Lung microvascular endothelial cell (primary cell): ENCODE results near the gene CRYBG1. TPM values are rescaled to one million over a fixed set of nuclear protein-coding genes. Genes with fewer than 3 reads are reported as not detected.
"Not testable (repeated sequence)": the region's sequence is repeated elsewhere in the genome, so short reads cannot be mapped to it uniquely, and the experiment has no call there.

Experiments
- DNase-seq, 2 donors: peaks; one replicate each; pipeline versions ENCODE4 v3.0.0 to v3.0.0-alpha.2; 2010; ENCODE audit warnings: low read depth in 2 of 2
- total RNA-seq: library from RNA; depleted of rRNA; stranded (reverse); fragments of >200 nt; gene quantifications from 2 replicates; pipeline ENCODE4 v1.2.1, GENCODE V29; 2014

The CRYBG1 gene
- total RNA-seq, 1 donor from 2014 or later: 5.0 TPM

DNA sequence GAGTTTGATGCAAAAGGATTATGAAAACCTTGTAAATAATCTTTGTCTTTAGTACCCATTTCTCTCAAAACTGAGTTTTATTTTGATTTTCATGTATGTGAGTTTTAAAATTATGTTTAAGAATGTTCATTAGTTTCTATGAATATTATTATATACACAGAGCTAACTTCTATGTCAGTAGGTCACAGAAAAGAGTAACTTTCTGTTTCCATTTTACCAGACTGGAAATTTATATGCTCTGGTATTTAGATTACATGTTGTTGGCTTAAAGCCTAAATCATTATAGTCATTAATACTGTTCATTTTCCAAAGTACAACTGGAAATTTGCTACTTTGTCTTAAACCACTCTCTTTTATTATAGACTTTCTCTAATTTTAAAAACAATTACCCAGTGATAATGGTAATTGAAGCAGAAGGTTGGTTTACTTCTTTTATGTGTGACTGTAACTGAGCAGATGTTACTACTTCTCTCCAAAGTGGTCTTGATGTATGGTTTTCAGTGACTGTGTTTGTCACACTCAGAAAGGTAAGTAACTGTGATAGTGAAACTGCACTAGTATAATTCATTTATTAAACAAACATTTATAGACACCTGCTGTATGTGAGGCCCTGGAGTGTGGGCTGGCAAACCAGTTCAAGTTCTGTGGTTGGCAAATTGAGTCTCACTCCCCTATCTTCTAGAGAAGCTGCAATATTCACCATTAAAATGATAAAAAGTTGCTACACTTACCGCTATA lies 13.2 kb downstream of the CRYBG1 start:
- no peak for DNase-seq

DNA sequence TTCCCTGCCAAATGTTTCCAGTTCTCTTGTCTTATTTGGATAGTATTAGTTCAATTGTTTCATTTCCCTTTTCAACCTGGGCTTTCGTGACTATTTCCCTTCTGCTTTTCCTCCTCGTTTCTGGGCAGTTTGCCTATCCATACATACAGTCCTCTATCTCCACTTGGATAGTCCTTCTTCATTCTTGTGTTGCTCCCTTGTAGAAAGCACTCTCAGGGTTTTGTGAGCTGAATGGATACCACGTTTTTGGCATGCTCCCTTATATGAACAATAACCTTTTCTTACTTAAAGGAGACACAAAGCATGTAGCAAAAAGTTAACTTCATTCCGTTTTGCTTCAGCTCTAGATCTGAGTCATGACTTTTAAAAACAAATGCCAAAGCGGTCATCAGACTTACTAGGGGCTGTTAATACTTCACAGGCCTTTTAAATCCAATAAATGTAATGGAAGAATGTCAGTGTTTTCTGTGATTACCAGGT lies 16.6 kb downstream of the CRYBG1 start:
- peak; percentile 6 to 79 for DNase-seq

DNA sequence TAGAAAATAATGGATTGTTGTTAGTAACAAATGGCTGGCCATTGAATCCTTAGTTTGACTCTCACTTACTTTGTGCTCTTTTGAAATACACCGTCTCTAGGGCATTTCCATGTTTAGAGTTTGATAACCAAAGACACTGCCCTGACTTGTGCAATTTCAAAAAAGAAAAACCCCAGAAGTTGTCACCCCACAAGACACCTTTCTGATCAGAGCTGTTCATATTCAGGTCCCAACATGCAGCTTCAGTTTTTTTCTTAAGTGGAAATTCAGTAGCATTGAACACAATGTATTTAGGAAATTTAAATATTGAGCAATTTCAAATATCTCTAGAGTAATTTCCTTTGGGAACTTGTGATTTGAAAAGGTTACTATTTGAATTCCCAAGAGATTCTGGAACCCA lies 19.4 kb downstream of the CRYBG1 start:
- DNase-seq: no peak

DNA sequence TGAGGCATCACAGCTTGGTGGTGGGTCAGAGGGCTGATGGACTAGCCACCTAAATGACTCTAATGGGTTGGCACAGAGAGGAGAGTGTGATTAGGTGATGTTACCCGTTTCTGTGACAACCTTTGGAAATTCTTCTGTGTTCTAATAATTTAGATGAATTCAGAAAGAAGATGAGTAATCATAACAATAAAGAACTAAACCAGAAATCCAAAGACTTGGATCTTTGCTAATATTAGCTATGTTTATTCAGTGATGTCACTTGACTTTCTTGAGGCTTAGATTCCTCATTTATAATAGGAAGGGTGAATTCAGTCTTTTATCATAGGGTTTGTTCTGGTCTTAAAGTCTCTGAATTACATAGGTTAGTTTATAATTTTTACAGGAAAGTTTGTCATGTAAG lies 19.9 kb downstream of the CRYBG1 start:
- no peak for DNase-seq

DNA sequence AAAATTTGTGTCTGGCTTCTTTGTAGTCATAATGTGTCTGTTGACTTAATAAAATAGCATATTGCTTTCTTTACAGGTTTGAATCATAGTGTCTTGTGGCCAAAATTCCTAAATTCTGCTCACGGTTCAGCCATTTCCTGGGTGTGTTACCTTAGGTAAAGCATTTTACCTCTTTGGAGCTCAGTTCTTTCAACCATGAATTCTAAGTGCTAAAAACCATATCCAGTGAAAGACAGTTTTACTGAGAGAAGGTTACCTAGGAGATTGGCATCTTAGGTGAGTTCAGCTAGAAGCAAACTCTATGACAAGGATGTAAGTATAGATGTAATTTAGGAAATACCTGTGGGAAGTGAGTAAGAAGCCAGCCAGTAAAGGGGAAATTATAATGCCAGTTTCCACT lies 20.7 kb downstream of the CRYBG1 start:
- DNase-seq: no peak

DNA sequence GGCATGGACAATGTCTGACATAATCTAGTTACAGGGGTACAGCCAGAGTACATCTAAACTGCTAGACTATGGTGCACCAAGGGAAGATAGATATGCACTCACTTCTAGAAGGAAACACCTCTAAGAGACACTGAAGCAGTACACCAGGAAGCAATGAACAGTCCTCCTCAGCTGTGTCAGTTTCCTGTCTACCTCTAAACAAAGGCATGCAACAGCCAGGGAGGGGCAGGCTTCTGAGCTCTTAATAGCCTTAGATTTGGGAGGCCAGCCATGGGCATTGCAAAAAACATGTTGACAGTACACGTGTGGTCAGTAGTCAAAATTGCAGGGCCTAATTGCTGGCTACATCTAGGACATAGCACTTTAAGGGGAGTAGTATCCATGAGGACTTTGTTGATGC lies 21.4 kb downstream of the CRYBG1 start:
- peak; percentile 13 to 15 for DNase-seq

DNA sequence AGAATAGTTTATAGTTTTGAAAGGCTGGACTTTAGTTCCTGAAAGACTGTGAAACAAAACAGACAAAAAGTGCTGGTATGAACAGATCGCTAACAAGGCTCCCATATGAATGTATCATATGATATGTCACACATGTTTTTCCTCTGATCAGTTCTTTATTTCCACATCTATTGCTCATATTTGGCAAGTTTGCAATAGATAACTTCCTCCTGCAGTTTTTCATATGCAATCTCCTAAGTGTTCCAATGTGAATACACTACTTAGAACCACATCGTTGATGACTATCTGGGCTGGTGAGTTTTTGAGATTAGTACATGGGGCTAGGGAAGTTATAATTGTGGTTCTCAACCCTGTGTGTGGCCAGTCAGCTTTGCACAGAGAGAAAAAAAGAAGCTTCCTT lies 23.1 kb downstream of the CRYBG1 start:
- no peak for DNase-seq

DNA sequence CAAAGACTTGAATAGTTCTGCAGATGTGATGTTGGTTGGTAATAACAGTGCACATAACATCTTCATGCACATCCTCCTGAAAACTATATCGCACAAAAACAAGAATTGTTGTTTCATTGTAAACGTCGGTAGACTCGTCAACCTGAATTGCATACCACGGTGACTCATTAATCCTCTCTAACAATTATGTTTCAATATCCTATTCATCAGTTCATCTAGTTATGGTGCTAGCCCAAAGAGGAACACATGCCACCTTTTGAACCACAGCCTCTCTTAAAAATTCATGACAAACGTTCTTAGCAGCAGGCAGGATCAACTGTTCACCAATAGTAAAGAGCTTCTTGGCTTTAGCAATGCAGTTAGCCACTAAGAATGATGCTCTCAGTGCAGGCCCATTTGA lies 25.0 kb downstream of the CRYBG1 start:
- no peak for DNase-seq

DNA sequence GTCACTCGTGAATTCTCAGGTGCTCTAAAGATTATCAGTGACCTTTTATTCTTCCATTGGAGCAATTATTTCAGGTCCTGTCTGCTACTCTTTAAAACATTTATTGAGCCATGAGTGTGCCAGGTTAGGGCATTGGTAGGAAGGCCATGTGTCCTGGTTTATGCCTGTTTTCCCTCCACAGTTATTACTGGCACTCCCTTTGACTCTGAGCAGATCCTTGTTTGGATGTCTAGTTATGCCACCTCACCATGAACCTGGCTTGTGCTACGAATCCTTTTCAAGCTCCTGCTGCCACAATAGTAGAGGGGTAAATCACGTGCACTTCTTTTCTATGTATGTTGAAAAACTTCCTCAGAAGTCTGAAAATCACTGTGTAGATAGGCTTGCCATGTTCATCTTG lies 27.4 kb downstream of the CRYBG1 start:
- DNase-seq: no peak

DNA sequence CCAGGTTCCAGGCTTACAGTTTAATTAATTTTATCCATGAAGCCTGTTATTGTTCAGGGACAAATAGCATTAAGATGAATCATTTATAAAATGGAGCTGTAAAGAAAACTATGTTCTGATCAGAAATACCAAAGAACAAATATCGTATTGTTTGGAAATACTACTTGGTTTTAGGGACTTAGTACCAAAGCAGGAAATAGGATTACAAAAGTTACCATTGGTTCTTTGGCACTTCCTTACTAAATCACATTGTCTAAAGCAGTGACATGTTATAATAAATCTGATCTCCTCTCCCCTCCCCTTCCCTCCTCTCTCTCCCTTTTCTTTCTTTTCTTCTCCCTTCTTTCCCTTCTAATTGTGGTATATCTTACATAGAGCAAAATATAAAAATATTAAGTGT lies 29.6 kb downstream of the CRYBG1 start:
- no peak for DNase-seq

DNA sequence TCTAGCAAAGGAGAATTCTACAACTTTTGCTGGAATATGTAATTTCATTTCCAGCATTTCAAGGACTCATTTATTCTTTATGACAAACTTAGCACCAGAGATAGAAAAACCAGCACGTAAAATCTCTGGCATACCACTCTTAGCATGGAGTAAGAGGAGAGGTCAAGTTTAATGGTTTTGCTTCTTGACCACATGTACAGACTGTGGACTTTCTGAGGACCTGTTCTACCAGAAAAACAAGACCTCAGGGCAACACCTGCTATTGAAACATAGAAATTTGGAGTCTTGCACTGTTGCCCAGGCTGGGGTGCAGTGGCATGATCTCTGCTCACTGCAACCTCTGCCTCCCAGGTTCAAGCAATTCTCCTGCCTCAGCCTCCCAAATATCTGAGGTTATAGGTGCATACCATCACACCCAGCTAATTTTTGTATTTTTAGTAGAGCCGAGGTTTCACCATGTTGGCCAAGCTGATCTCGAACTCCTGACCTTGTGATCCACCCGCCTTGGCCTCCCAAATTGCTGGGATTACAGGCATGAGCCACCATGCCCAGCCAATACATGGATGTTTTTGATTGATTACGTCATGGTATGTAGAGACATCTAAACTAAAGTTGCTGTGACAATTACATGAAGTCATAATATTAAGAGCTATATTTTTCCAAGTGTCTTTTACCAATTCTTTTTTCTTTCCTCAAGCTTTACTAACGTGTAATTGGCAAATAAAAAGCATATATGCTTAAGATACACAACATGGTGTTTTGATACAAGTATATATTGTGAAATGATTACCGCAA lies 36.1 kb downstream of the CRYBG1 start:
- DNase-seq: no peak

DNA sequence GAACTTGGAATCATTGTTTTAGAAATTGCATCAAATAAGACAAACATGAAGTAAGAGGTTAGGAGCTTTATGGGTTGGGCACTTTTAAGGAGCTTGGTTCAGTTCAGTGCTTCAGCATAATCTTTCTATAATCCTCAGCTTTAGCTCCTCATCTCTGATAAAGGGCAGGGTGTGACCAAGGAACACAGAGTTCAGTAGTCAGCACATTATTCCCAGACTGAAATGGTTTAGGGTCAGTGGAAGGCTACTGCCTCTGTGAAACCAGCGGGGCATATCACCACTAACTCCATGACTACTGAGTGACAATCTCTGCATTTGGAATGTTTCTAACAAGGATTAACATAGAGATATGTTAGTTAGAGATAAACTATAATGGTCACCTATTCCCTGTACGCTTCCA lies 36.9 kb downstream of the CRYBG1 start:
- no peak for DNase-seq

DNA sequence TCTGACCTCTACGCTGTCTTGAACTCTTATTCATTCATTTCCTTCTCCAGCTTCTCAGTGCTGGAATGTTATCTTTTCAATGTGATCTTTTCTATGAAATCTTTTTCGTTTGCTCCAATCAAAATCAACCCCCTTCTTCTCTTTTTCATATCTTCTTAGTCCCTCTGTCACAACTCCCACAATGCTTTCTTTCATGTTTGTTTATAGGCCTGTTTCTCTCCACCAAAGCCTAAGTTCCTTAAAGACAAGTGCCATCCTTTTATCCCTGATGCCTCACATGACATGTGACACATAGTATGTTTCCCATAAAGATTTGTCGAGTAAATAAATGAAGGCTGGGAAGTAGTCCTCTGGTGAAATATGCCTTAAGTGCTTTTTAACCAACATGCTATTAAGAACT lies 38.1 kb downstream of the CRYBG1 start:
- no peak for DNase-seq

DNA sequence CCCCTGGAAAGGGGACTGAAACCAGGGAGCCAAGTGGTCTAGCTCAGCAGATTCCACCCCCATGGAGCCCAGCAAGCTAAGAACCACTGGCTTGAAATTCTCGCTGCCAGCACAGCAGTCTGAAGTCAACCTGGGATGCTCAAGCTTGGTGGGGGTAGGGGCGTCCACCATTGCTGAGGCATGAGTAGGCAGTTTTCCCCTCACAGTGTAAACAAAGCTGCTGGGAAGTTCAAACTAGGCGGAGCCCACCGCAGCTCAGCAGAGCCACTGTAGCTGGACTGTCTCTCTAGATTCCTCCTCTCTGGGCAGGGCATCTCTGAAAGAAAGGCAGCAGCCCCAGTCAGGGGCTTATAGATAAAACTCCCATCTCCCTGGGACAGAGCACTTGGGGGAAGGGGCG lies 44.5 kb downstream of the CRYBG1 start:
- not testable (repeated sequence) for DNase-seq

DNA sequence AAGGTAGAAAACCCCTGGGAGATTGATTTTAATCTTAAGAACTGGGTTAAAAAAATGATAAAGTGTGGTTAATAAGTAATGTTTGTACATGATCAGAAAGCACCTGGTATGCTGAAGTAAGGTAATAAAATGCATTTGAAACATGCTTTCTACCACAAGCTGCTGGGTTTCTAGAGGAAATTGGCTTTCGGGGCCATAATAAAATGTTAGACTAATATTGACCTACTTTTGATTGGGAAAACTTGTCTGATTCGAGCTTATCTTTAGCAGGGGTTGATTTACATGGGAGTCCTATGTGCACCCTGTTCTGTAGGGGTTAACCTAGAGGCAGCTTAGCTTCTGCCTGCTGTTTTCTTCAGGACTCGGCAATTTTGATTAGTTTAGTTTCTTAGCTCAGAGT lies 50.5 kb downstream of the CRYBG1 start:
- DNase-seq: no peak

DNA sequence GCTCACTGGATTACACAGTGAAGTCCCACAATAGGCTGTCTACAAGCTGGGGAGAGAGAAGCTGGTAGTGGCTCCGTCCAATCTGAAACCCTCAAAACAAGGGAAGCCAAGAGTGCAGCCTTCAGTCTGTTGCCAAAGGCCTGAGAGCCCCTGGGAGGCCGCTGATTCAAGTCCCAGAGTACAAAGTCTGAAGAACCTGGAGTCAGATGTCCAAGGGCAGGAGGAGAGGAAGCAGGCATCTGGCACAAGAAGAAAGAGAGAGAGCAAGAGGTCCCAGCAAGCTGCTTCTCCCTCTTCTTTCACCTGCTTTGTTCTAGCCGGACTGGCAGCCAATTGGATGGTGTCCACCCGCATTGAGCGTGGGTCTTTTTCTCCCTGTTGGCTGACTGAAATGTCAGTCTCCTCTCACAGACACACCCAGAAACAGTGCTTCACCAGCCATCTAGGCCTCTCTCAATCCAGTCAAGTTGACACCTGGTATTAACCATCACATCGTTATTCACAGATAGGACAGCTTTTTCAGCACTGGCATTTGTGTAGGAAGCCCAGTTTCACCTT lies 51.2 kb downstream of the CRYBG1 start:
- DNase-seq: no peak

DNA sequence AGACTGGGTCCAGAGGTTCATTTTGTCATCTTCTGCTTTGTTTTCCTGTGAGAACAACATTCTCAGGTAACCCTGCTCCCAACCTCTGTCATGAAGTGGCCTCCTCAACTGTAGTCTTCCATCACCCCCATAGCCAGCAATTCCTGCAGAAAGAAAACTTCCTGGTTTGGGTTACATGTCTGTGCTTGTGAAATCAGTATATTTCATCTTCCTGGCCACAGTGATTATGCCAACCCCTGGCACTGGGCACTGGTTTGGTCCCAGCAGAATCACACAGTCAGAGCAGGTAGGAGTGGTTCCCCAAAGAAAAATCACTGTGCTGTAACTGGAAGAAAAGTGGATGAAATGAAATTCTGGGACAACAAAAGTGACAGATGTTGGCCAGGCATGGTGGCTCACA lies 52.5 kb downstream of the CRYBG1 start:
- DNase-seq: no peak

DNA sequence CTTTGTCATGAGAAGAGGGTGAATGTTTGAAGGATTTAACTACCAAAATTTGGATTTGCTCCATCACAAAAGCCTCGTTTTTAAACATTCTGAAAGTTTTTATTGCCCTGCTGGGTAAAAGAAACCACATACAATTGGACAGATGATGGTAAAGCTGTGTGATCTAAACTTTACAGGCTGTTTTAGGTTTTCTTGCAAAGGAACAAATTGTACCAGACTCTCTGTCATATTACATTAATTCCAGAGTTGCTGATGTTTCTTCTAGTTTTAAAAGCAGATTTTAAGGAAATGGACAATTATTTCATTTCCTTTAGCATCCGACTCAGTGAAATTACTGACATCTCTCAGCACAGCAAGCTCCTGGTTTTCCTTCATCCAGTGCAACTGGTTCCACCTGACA lies 53.2 kb downstream of the CRYBG1 start:
- no peak for DNase-seq

DNA sequence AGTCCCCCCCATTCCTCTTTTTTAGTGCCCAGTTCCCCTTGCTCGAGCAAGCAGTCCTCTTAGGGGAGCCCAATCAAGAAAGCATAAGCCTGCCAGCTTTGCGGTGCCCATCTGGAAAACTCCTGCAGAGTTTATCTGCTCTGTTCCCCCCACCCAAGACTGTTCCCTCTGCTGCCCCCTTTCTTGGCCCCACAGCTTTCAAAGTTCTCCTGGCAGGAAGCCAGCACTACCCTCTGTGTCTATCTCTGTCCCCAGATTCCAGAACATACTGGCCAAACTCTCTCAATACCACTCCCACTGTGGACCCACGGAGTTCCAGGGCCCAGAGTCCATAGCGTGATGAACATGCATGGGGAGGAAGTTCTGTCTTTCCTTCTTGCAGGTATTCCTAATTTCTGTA lies 55.4 kb downstream of the CRYBG1 start:
- DNase-seq: no peak

DNA sequence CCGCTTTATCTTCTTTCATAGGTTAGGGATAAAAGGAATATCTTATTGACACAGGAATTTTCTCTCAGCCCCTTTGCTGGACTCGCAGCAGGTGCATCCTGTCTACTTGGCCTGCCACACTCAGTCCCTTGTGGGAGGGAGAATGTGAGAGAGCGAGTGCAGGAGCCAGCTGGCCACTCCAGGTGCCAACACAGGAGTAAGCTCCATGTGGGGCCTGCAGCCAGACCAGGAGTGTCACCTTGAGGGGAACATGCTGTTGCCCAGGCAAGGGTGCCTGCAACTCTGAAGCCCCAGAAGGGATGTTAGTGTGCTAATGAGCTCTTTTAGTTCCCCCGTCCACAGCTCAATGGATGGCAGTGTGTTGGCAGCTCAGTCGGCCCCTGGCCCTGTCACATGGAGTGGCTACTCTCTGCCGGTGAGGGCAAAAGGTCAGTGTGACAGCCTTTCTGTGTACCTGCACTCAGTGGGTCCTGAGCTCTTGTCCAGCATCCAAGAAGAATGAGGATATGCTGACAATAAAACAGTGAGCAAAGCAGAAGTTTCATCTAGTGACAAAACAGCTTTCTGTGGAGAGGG lies 57.1 kb downstream of the CRYBG1 start:
- DNase-seq: peak in 1 of 2 donors; percentile 42

DNA sequence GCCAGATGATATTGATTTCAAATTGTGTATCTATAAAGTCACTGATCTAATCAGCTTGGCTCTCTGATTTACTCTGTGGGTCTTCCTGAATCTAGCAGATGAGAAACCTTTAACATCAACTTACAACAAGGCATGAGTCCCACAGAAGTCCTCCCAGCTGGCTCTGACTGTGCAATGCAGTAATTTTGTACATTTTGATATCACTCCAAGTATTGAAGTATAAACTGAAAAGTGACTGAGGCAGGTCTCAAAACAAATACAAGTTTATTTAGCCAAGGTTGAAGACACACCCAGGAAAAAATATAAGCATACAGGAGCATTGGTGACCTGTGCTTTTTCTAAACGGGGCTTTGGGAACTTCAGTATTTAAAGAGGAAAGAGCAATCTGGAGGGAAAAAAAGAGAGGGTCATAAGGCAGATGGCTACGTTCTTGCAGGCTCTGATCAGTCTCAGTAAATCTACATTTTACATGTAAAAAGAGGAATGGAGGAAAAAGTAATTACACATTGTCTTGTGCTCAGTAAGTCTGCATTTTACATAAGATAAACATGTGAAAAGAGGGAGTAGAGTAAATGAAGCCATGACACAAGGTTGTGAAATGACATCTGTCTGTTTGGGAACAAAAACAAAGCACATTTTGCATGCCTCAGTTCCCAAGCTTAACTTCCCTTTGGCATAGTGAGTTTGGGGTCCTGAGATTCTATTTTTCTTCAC lies 59.5 kb downstream of the CRYBG1 start:
- DNase-seq: no peak

DNA sequence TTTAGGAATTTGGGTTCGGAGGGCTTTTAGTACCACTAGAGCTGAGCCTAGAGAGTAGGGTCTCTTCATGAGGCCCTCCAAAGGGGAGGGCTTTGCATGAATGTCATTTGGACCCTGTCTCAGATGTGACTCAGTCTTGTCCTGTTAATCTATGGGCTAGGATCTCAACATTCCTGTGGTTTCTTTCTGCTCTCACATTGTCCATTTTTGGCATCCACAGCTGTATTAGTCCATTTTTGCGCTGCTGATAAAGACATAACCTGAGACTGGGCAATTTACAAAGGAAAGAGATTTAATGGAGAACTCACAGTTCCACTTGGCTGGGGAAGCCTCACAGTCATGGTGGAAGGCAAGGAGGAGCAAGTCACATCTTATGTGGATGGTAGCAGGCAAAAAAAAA lies 61.0 kb downstream of the CRYBG1 start:
- no peak for DNase-seq
